Heart left ventricle (tissue), 13 donors: Measurements from ENCODE around the gene LYPD1.

ENCODE experiments used
- CTCF ChIP-seq, 12 donors: fragments of 200-600 bp; sonication (generic) in 4 of 12; IDR thresholded peaks; one replicate each; pipeline versions ENCODE4 v1.5.0 to v1.8.0; 2018 to 2022; ENCODE audit warnings: antibody characterized with exemption in 12 of 12, mild to moderate bottlenecking in 5 of 12
- POLR2A ChIP-seq, 2 donors: fragments of 450-650 bp; IDR thresholded peaks; one replicate each; pipeline ENCODE4 v1.6.1; 2017; ENCODE audit warnings: antibody characterized with exemption in 2 of 2, mild to moderate bottlenecking in 2 of 2, moderate library complexity in 2 of 2
- donor health status: ischemic (EF 13 %, LVEDD 7.1; RV severe dilation, severe dysfunction).
- donor health status: DM: no; HTN: yes; CAD: no.
- donor health status: DM: no; HTN: no; CAD: no.
- donor health status: ischemic (EF 25% LVEDD 6.9; RV normal size, moderate dysfunction).
- donor health status: ischemic (EF 25% LVEDD 5.7; RV mildly dilated, moderate dysfunction).
- donor health status: ischemic (EF 35%, LVEDD 5.7; RV mildly dilated, moderate dysfunction).
- donor health status: nonischemic (EF 11% LVEDD 7.7; RV severe dilation, severe dysfunction).
- donor health status: DM: yes; HTN: yes; CAD: no.
- donor health status: PGD.
- donor health status: ischemic (EF 29% LVEDD 5.4; RV normal size, mild dysfunction).
- donor health status: nonischemic (EF 23%, LVEDD 6.1; RV moderate dilation, normal function).

- no peak for TF ChIP-seq CTCF (IDR thresholded peaks at IDR 0.05)
- no peak for TF ChIP-seq POLR2A (IDR thresholded peaks at IDR 0.05)
Observed at GRCh38 chr2:132664096-132664495, 5.9 kb downstream of the LYPD1 start.
